ENCODE results near the gene ANKRD55. TPM values are rescaled to one million over a fixed set of nuclear protein-coding genes. Genes with fewer than 3 reads are reported as not detected.
"Not testable (repeated sequence)": the region's sequence is repeated elsewhere in the genome, so short reads cannot be mapped to it uniquely, and the experiment has no call there.

ANKRD55 gene
- total RNA-seq, 4 donors from 2014 or later = not detected

- DNase-seq (ENCODE audit: low spot score in 2 of 2) = no peak
These were observed 29.1 kb upstream of the ANKRD55 start for GRCh38 chr5:56262279-56262678.

GRCh38 chr5:56259002-56259511 lies 25.9 kb upstream of the ANKRD55 start:
- no peak for DNase-seq (ENCODE audit: low spot score in 2 of 2)
- WGBS, 2 donors = 10% methylated on average over 2 of the region's 2 CpGs
- no peaks in the 10 kb centered on the region for H3K9me3 ChIP-seq
- no peaks in the 10 kb centered on the region for H3K36me3 ChIP-seq
- TF ChIP-seq POLR2A (IDR thresholded peaks at IDR 0.05) = no peak
- TF ChIP-seq EP300 (IDR thresholded peaks at IDR 0.05) = peak in 1 of 2 donors; percentile 33
- TF ChIP-seq CTCF (IDR thresholded peaks at IDR 0.05) = no peak
- H3K27ac ChIP-seq = peak overlapping the region in 2 of 4 donors; percentile 65 to 76
- H3K27me3 ChIP-seq = no peaks in the 10 kb centered on the region
- no peak overlapping the region for H3K4me3 ChIP-seq
- peaks cover 0 to 17% (median 0%) of the 10 kb centered on the region in 4 donors for H3K4me1 ChIP-seq

More at GRCh38 chr5:56262279-56262678, 29.1 kb upstream of the ANKRD55 start:
- peaks cover 0 to 17% (median 0%) of the 10 kb centered on the region in 4 donors for H3K4me1 ChIP-seq
- 84 to 85% methylated on average over 3 of the region's 3 CpGs for WGBS, 2 donors
- no peak for TF ChIP-seq CTCF (IDR thresholded peaks at IDR 0.05)
- TF ChIP-seq EP300 (IDR thresholded peaks at IDR 0.05) = no peak
- TF ChIP-seq POLR2A (IDR thresholded peaks at IDR 0.05) = no peak
- no peaks in the 10 kb centered on the region for H3K9me3 ChIP-seq
- no peaks in the 10 kb centered on the region for H3K36me3 ChIP-seq
- H3K27ac ChIP-seq = no peak overlapping the region
- H3K27me3 ChIP-seq = no peaks in the 10 kb centered on the region
- no peak overlapping the region for H3K4me3 ChIP-seq

- H3K9me3 ChIP-seq; H3K27me3 ChIP-seq; DNase-seq (ENCODE audit: low spot score in 2 of 2); H3K4me3 ChIP-seq; H3K36me3 ChIP-seq; H3K27ac ChIP-seq: not testable (repeated sequence)
- WGBS, 2 donors = 91% methylated on average over 27 to 29 of the region's 30 CpGs
- H3K4me1 ChIP-seq = peaks cover 0 to 17% (median 0%) of the 10 kb centered on the region in 4 donors
These were observed 24.8 kb upstream of the ANKRD55 start for GRCh38 chr5:56257763-56258529.

- no peaks in the 10 kb centered on the region for H3K27me3 ChIP-seq
- no peak for TF ChIP-seq EP300 (IDR thresholded peaks at IDR 0.05)
- no peak for TF ChIP-seq CTCF (IDR thresholded peaks at IDR 0.05)
- TF ChIP-seq POLR2A (IDR thresholded peaks at IDR 0.05) = no peak
- no peaks in the 10 kb centered on the region for H3K9me3 ChIP-seq
- no peak for DNase-seq (ENCODE audit: low spot score in 2 of 2)
- H3K4me3 ChIP-seq = no peak overlapping the region
- no peaks in the 10 kb centered on the region for H3K36me3 ChIP-seq
- no peak overlapping the region for H3K27ac ChIP-seq
- peaks cover 0 to 17% (median 0%) of the 10 kb centered on the region in 4 donors for H3K4me1 ChIP-seq
These were observed 23.9 kb upstream of the ANKRD55 start for GRCh38 chr5:56257010-56257409.

GRCh38 chr5:56255502-56255901 lies 22.4 kb upstream of the ANKRD55 start:
- TF ChIP-seq POLR2A (IDR thresholded peaks at IDR 0.05) = no peak
- no peak for TF ChIP-seq EP300 (IDR thresholded peaks at IDR 0.05)
- no peak for TF ChIP-seq CTCF (IDR thresholded peaks at IDR 0.05)
- no peak overlapping the region for H3K27ac ChIP-seq
- H3K27me3 ChIP-seq = no peaks in the 10 kb centered on the region
- H3K9me3 ChIP-seq = no peaks in the 10 kb centered on the region
- H3K4me3 ChIP-seq = no peak overlapping the region
- no peaks in the 10 kb centered on the region for H3K36me3 ChIP-seq
- 87 to 90% methylated on average over 1 of the region's 1 CpG for WGBS, 2 donors
- no peak for DNase-seq (ENCODE audit: low spot score in 2 of 2)
- peaks cover 0 to 17% (median 0%) of the 10 kb centered on the region in 4 donors for H3K4me1 ChIP-seq

Measured in tibial nerve (tissue), 4 donors.